K562 (cell line): ENCODE measurements around the gene CCDC136. TPM values are rescaled to one million over a fixed set of nuclear protein-coding genes. Genes with fewer than 3 reads are reported as not detected.

Experiments
- BCL6 ChIP-seq: fragments of 250-450 bp; sonication (Bioruptor Pico); IDR thresholded peaks from 2 replicates; pipeline ENCODE4 v1.4.0; 2020
- BMI1 ChIP-seq: fragments of 150-350 bp; IDR thresholded peaks from 2 replicates; pipeline ENCODE4 v1.6.1; 2014; ENCODE audit warnings: low read length
- CTBP1 ChIP-seq: fragments of 450-650 bp; IDR thresholded peaks from 2 replicates; pipeline ENCODE4 v1.6.1; 2016; ENCODE audit warnings: borderline replicate concordance
- FOSL1 ChIP-seq: fragments of 200-800 bp; sonication (Bioruptor generic); conservative IDR thresholded peaks from 2 replicates; pipeline ENCODE4 v1.6.1; 2016; ENCODE audit warnings: missing genetic modification characterization, missing compliant biosample characterization
- FUS ChIP-seq: fragments of 200-400 bp; formaldehyde crosslinking; optimal IDR thresholded peaks from 2 replicates; pipeline ENCODE3; 2017; ENCODE audit warnings: low read depth, low read length
- HNRNPK ChIP-seq: fragments of 200-400 bp; formaldehyde crosslinking; IDR thresholded peaks from one replicate; pipeline ENCODE4 v1.6.1; 2018; ENCODE audit warnings: mild to moderate bottlenecking, low read depth, low read length; ENCODE audit not compliant: poor library complexity, severe bottlenecking
- KDM1A ChIP-seq, 2 experiments: fragments of 450-650 bp; IDR thresholded peaks; 2 replicates each; pipeline ENCODE4 v1.6.1; 2016; ENCODE audit warnings: mild to moderate bottlenecking in 2 of 2
- KLF10 ChIP-seq: fragments of 250-450 bp; sonication (Bioruptor Pico); IDR thresholded peaks from 2 replicates; pipeline ENCODE4 v1.6.1; 2021; ENCODE audit warnings: matching md5 sums
- NCOA1 ChIP-seq: fragments of 450-650 bp; IDR thresholded peaks from 2 replicates; pipeline ENCODE4 v1.6.1; 2016; ENCODE audit warnings: low read depth
- NCOR1 ChIP-seq: fragments of 450-650 bp; IDR thresholded peaks from 2 replicates; pipeline ENCODE4 v1.6.1; 2016; ENCODE audit warnings: mild to moderate bottlenecking, moderate library complexity
- NFE2 ChIP-seq: IDR thresholded peaks from 2 replicates; pipeline ENCODE4 v1.6.1; 2014; ENCODE audit warnings: antibody characterized with exemption, low read depth
- NRF1 ChIP-seq, 2 experiments: fragments of 450-650 bp; IDR thresholded peaks in 1 of 2; conservative IDR thresholded peaks in 1 of 2; 2 replicates each; pipeline ENCODE4 v1.6.1; 2014; ENCODE audit warnings: mild to moderate bottlenecking in 2 of 2
- RBM39 ChIP-seq: fragments of 200-400 bp; formaldehyde crosslinking; optimal IDR thresholded peaks from 2 replicates; pipeline ENCODE3; 2018; ENCODE audit warnings: low read depth, low read length
- RHOXF2B ChIP-seq: fragments of 250-450 bp; sonication (Bioruptor Pico); conservative IDR thresholded peaks from 2 replicates; pipeline ENCODE4 v1.5.1; 2021
- STAT5A ChIP-seq: IDR thresholded peaks from 2 replicates; pipeline ENCODE4 v1.6.1; 2012; ENCODE audit warnings: low read length, inconsistent platforms, borderline replicate concordance
- TBL1XR1 ChIP-seq, 2 experiments: IDR thresholded peaks; 2 replicates each; pipeline ENCODE4 v1.6.1; 2012; ENCODE audit warnings: improper control_type of control experiment in 2 of 2, low read length in 2 of 2, mild to moderate bottlenecking in 1 of 2
- ZFX ChIP-seq: sonication (generic); formaldehyde crosslinking; IDR thresholded peaks from 2 replicates; pipeline ENCODE4 v1.8.0; 2022; ENCODE audit warnings: mild to moderate bottlenecking, missing genetic modification reagents, moderate library complexity
- ZNF707 ChIP-seq: fragments of 250-450 bp; sonication (Bioruptor Pico); conservative IDR thresholded peaks from 2 replicates; pipeline ENCODE4 v1.8.0; 2022; ENCODE audit warnings: inconsistent platforms, mild to moderate bottlenecking, moderate library complexity
- polyA plus RNA-seq, 8 experiments: library from polyadenylated mRNA; depleted of rRNA in 4 of 8; stranded (reverse) in 5 of 8; unstranded in 3 of 8; fragments of >200 nt; fragmentation: Nextera tagmentation in 2 of 8; fragmentation: Illumina TruSeq in 1 of 8; extraction: Ambion mirVana in 2 of 8; extraction: Trizol in 1 of 8; gene quantifications; 2 replicates each; pipeline versions ENCODE4 v1.2.1 to v1.2.3, GENCODE V29; 2011 to 2014; ENCODE audit warnings: inconsistent platforms in 1 of 8, missing spikeins in 1 of 8
- total RNA-seq, 7 experiments: library from RNA; depleted of rRNA in 6 of 7; stranded (reverse); fragments of >200 nt in 6 of 7; fragmentation: Illumina TruSeq in 2 of 7; extraction: Trizol in 2 of 7; gene quantifications; 2 replicates each; pipeline versions ENCODE4 v1.2.1 to v1.2.3, GENCODE V29; 2011 to 2021; ENCODE audit warnings: low replicate concordance in 1 of 7
- TF ChIP-seq, protein P1 (sequence below): fragments of 450-650 bp; IDR thresholded peaks from 2 replicates; pipeline ENCODE4 v1.6.1; 2016; ENCODE audit warnings: low read depth
- TF ChIP-seq, protein P2 (sequence below), 3 experiments: IDR thresholded peaks in 2 of 3; conservative IDR thresholded peaks in 1 of 3; 2 replicates each; pipeline ENCODE4 v1.5.1; 2011 to 2012; ENCODE audit warnings: low read length in 3 of 3, mild to moderate bottlenecking in 3 of 3, control low read depth in 2 of 3, improper control_type of control experiment in 1 of 3, inconsistent platforms in 1 of 3, low read depth in 1 of 3, mixed read lengths in 1 of 3, moderate library complexity in 1 of 3; ENCODE audit not compliant: insufficient read depth in 2 of 3

The CCDC136 gene
- total and polyA plus RNA-seq, 9 of the 15 experiments (the other 6 are each of a cell fraction or from before 2014, with no cell fraction given), result 2.4 to 40.8 (median 26.5) TPM

DNA sequence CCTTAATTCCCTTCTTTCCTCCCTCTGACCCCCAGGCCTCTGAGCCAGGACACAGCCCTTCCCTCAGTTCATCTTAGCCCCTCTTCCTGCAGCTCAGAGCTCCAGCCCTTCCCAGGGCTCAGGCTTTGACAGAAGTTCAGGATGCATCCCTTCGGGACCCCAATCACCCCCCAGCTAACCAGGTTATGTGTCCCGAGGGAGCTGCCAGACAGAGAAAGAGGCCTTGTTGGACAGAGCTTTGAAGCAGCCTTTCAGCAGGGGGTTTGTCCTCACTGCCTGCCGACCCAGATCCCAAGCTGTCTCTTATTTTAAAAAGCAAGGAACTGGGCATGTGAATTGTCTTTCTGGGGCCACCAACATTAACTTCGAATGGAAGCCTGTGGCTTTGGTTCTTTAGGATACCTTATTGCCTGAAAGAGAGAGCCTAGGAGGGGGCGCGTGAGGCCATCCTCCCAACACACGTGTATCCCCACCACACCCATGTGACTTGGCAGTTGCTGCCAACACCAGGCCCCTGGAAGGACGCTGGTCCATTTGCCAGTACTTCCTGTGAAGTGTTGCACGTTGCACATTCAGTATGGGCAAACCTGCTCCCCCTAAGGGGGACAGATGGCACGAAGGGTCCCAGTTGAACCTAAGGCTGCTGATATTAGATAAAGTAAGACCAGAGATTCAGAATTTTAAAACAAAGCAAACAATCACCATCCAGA, 858 bp downstream of the CCDC136 start (continued):
- TF ChIP-seq HNRNPK (no peak), NRF1 (conservative IDR thresholded peaks at IDR 0.05 in 1 of 2, IDR thresholded peaks at IDR 0.05 in 1 of 2) (no peak), BCL6 (CRISPR knock-in tag) (no peak; the same call in 1 of the 2 replicates), NCOA1 (no peak), TBL1XR1 (IDR thresholded peaks at IDR 0.05; ENCODE audit: low read length in 2 of 2) (no peak), NFE2 (peak; percentile 47; the same call in 1 of the 2 replicates), STAT5A (no peak), RBM39 (peak; percentile 19), KLF10 (CRISPR knock-in tag) (no peak), KDM1A (IDR thresholded peaks at IDR 0.05) (no peak), CTBP1 (0 out of 2 replicates have a peak, but pooled peaks have one; percentile 10), BMI1 (no peak), NCOR1 (no peak), FUS (no peak), RHOXF2B (CRISPR knock-in tag) (no peak), FOSL1 (tag) (no peak), ZNF707 (no peak), ZFX (CRISPR knock-in tag) (peak; percentile 63)
- TF ChIP-seq, protein P1, sequence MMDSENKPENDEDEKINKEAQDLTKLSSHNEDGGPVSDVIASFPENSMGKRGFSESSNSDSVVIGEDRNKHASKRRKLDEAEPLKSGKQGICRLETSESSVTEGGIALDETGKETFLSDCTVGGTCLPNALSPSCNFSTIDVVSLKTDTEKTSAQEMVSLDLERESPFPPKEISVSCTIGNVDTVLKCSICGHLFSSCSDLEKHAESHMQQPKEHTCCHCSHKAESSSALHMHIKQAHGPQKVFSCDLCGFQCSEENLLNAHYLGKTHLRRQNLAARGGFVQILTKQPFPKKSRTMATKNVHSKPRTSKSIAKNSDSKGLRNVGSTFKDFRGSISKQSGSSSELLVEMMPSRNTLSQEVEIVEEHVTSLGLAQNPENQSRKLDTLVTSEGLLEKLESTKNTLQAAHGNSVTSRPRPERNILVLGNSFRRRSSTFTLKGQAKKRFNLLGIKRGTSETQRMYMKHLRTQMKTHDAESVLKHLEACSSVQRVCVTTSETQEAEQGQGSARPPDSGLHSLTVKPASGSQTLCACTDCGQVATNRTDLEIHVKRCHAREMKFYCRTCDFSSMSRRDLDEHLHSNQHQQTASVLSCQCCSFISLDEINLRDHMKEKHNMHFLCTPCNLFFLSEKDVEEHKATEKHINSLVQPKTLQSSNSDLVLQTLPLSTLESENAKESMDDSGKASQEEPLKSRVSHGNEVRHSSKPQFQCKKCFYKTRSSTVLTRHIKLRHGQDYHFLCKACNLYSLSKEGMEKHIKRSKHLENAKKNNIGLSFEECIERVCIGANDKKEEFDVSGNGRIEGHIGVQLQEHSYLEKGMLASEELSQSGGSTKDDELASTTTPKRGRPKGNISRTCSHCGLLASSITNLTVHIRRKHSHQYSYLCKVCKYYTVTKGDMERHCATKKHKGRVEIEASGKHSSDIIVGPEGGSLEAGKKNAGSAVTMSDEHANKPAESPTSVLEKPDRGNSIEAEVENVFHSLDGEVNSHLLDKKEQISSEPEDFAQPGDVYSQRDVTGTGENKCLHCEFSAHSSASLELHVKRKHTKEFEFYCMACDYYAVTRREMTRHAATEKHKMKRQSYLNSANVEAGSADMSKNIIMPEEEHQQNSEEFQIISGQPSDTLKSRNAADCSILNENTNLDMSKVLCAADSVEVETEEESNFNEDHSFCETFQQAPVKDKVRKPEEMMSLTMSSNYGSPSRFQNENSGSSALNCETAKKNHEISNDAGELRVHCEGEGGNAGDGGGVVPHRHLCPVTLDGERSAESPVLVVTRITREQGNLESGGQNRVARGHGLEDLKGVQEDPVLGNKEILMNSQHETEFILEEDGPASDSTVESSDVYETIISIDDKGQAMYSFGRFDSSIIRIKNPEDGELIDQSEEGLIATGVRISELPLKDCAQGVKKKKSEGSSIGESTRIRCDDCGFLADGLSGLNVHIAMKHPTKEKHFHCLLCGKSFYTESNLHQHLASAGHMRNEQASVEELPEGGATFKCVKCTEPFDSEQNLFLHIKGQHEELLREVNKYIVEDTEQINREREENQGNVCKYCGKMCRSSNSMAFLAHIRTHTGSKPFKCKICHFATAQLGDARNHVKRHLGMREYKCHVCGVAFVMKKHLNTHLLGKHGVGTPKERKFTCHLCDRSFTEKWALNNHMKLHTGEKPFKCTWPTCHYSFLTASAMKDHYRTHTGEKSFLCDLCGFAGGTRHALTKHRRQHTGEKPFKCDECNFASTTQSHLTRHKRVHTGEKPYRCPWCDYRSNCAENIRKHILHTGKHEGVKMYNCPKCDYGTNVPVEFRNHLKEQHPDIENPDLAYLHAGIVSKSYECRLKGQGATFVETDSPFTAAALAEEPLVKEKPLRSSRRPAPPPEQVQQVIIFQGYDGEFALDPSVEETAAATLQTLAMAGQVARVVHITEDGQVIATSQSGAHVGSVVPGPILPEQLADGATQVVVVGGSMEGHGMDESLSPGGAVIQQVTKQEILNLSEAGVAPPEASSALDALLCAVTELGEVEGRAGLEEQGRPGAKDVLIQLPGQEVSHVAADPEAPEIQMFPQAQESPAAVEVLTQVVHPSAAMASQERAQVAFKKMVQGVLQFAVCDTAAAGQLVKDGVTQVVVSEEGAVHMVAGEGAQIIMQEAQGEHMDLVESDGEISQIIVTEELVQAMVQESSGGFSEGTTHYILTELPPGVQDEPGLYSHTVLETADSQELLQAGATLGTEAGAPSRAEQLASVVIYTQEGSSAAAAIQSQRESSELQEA, result no peak
- TF ChIP-seq, protein P2, sequence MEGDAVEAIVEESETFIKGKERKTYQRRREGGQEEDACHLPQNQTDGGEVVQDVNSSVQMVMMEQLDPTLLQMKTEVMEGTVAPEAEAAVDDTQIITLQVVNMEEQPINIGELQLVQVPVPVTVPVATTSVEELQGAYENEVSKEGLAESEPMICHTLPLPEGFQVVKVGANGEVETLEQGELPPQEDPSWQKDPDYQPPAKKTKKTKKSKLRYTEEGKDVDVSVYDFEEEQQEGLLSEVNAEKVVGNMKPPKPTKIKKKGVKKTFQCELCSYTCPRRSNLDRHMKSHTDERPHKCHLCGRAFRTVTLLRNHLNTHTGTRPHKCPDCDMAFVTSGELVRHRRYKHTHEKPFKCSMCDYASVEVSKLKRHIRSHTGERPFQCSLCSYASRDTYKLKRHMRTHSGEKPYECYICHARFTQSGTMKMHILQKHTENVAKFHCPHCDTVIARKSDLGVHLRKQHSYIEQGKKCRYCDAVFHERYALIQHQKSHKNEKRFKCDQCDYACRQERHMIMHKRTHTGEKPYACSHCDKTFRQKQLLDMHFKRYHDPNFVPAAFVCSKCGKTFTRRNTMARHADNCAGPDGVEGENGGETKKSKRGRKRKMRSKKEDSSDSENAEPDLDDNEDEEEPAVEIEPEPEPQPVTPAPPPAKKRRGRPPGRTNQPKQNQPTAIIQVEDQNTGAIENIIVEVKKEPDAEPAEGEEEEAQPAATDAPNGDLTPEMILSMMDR (IDR thresholded peaks at IDR 0.05 in 2 of 3, conservative IDR thresholded peaks at IDR 0.05 in 1 of 3; ENCODE audit: insufficient read depth in 2 of 3, low read depth in 1 of 3, low read length in 3 of 3), result 0 out of 6 replicates have a peak, but pooled peaks of 1 of the 3 experiments have one; percentile 15
